ENCODE data around the gene PTPRT.

The PTPRT gene

DNA sequence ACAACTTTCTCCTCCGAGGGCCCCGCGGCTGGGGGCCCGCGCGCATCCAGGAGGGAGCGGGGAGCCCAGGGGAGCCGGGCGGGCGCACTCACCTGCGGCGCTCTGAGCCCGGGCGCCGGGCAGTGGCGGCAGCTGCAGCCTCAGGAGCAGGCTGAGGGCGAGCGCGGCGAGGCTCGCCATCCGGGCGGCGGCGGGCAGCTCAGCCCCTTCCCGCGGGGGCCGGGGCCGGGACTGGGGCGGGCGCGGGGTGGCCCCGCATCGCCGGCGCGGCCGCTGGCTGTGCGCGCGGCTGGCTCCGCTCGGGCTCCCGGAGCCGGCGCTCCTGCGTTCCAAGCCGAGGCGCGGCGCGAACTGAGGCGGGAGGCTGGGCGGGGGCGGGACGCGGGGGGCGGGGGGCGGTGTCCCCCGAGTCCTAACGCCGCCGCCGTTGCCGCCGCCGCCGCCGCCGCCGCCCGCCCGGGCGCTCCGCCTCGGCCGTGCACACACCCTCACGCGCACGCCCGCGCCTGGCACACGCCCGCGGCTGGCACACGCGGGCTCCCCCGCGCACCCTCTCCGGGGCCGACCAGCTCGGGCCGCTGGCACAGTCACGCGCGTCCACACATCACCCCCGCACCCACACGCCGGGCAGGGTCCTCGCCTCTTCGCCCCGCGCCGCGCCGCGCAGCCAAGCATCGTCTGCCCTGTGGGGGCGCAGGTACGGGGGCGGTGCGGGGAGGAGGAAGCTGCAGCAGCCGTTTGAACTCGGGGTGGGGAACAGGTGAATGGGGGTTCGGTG, at the start of gene PTPRT:
Gene PTPRT, minus strand, starts transcription at position 353 of the 778 bp plus-strand sequence. Its CDS starts 173 bp downstream, at position 180.
- no peak for DNase-seq

DNA sequence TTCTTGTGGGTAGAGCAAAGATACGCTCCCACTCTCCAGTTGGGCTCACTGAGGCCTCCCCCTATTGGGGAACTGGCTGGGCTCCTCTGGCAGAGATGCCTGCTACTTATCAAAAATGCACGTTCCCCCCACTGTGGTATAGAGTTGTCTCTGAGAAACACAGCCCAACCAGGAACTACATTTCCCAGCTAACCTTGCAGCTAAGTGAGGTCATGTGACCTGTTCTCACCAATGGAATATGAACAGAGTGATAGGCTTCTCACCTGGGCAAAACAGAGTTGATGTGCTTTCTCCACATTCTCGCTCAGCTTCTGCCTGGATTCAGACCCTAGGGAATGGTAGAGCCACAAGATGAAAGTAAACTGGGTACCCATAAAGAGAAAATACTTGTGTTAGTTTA, 49.1 kb upstream of the PTPRT start:
- DNase-seq = no peak

DNA sequence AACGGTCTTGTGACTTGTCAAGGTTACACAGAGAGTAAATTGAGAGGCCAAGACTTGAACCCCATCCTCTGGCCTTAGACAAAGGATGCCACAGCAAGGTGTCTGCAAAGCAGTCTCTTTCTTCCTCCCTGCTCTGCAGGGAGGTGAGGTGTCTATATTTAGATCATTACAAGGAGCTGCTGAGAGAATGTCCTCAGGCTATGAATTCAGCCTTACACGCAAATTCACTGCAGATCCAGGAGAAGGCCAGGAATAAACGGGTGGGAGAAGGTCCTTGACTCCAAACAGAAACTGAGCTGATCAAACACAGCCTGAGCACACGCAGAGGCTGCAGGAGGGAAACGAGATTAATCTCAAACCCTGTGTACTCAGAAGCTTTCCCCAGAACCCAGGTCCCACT, 48.6 kb upstream of the PTPRT start:
- no peak for DNase-seq

DNA sequence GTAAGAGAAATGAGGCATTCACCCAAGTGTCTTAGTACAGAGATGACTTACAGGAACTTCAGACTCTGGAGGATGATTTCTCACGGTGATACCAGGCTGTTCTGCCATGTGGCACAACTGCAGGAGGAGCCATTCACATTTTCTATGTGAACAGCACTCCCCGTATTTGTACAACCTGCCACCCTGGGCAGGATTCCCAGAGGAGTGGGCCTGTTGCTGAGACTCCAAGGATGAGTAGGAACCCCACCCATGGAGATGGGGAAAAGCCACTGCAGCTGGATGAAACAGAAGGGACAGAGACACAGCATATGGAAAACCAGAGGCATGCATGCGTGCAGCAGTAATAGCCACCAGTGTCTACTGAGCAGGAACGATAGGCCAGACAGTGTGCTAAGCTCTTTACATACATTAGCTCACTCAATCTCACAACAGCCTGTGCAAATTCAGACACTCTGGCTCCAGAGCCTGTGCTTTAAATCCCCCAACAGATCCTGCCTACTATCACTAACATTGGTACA, 48.0 kb upstream of the PTPRT start:
- no peak for DNase-seq

DNA sequence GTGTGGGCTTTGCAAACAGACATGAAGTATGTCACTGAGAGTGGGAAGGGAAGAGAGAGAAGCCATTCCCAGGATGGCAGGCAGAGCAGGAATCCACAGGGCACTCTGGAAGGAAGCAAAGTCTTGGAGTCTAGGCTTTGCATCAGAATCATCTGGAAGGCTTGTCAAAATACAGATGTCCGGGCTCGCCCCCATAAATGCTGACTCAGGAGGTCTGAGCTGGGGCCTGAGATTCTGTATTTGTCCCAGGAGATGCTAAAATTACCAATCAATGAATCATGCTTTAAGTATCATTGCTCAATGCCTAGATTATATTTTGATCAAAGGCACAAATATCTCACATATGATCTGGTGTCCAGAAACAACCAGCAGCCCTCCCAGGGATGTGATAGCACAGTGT, 46.3 kb upstream of the PTPRT start:
- DNase-seq = no peak

DNA sequence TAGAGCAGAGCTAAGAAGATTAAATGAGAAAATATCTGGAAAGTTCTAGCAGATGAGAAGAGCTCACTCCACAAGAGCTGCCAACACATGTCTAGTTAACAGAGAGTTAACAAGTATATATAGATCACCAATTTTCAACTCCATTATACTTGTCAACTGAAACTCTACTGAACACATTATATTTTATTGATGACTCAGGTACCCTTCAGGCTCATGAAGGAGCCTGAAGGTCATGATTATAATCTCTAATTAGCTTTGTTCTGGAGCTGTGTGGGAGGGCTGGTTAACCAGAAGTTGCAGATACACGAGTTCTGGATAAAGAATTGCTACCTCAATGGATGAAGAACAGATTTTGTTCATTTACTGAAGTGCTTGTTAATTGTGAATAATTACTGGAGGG, 42.1 kb upstream of the PTPRT start:
- no peak for DNase-seq

DNA sequence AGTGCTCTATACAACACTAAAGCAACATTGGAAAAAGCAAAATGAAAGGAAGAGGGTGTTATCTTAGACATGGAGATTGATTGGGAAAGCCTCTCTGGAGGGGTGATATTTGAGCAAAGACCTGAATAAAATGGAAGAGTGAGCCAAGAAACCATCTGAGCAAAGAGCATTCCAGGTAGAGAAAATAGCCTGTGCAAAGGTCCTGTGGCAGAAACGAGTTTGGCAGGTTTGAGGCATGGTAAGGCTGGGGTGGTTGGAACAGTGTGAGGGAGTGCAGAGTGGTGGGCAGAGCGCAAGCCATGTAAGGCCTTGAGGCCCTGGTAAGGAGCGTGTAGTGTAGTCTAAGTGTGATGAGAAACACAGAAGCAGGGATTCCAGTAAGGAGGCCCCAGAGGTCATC, 40.0 kb upstream of the PTPRT start:
- DNase-seq = no peak

DNA sequence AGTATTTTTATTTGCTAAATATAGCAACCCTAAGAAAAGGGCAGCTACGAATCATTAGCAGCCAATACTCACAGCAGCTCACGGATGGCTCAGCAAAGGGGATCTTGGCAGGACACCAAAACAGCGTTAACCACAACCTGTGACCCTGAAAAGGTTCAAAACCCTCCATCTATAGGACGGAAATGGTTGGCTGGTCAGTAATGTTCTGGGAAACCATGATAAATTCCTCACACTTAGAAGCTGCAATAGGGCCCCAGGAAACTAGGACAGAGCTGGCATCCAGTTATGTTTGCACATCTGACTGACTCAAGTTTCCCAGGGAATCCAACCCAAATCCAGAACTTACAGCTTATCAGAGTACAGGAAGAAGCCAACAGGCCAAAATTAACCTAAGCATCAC, 30.9 kb upstream of the PTPRT start:
- DNase-seq = no peak

DNA sequence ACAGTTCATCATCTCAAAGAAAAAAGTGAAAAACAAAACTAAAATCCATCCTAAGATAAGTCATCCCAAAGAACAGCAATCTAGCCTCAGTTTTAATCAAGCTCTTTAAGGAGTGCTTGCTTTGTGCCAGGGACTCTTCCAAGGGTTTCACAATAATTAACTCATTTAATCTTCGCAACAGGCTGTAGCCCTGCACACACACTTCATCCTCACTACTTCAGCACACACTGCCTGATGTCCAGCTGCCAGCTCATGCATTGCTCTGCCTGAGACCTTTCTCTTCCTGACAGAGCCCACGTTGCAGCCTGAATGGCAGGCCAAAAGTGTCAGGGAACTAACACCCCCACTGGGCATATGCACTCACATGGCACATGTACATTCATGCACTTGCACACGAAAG, 21.2 kb upstream of the PTPRT start:
- no peak for DNase-seq

DNA sequence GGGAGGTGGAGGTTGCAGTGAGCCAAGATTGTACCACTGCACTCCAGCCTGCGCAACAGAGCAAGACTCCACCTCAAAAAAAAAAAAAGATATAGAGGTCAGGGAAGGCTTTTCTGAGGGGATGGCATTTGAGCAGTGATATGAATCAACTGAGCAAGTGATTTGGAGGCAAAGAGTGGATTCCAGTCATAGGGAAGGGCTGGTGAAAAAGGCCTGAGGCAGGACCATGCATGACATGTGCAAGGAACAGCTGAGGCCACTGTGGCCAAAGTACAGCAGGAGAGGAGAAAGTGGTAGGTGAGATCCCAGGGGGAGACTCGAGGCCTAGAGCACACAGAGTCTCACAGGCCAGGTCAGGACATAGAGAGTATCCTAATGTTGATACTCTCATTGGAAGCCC, 20.1 kb upstream of the PTPRT start:
- DNase-seq = no peak

DNA sequence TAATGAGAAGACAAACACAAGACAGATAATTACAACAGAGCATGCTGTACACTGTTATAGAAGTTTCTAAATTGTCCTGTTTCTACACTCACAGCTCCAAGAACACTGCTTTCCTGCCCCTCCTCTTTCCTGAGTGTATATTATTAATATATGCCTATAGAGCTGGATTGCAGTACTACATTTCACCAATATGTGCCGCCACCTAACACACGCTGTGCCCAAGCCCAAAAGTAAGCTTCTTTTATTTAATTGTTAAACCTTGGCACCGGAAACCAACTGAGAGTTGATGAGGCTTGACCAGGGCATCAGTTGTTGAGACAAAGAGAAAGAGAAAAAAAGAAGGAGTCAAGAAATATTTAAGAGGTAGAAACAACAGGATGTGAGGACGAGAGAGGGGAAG, 16.0 kb upstream of the PTPRT start:
- DNase-seq = no peak

DNA sequence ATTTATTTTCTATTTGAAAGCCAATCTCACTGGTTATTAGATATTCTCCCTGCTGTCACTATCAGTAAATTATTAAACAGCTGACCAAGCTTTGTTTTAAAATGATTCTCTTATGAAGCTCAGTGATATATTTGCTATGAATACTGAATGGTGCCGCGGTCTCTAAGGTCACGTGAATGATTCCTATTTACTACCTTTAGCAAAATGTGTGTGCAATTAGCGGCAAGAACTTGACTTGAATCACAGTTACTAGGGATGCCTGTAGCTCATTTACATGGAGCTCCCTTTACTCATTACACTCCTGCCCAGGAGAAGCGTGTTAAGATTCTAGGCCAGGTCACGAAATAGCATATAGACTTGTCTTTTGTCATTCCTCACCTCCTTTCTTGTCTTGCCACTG, 12.4 kb upstream of the PTPRT start:
- DNase-seq = no peak

DNA sequence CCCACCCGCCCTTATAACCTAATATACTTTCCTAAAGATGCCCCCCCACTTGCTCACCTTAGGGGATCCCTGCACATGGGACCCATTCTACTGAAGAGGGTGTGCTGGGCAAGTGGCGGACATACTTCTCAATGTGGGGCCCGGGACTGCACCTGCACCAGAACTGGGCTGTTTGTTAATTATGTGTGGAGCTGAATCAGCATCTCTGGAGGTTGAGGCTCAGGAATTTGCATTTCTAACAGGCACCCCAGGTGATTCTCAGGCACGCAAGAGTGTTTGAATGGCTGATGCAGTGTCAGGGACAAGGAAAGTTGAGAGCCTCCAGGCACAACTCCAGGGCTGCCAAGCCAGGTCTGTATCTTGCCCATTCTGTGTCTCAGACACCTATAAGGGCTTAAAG, 8.9 kb upstream of the PTPRT start:
- no peak for DNase-seq

DNA sequence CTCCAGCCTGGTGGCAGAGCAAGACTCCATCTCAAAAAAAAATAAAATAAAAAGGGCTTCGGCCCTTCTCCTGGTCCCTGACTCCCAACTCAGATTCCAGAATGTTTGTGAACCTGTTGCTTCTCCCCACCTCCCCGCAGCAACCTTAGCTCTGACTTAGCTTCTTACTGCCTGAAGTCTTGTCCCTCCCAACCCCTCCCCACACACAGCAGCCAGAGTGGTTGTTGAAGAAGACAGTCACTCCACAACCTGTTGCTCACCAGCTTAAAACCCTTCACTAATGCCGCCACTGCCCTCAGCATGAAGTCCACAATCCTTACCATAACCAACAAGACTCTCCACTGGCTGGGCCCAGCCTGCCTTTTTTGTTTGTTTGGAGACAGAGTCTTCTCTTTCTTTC, 6.5 kb upstream of the PTPRT start:
- DNase-seq = no peak

DNA sequence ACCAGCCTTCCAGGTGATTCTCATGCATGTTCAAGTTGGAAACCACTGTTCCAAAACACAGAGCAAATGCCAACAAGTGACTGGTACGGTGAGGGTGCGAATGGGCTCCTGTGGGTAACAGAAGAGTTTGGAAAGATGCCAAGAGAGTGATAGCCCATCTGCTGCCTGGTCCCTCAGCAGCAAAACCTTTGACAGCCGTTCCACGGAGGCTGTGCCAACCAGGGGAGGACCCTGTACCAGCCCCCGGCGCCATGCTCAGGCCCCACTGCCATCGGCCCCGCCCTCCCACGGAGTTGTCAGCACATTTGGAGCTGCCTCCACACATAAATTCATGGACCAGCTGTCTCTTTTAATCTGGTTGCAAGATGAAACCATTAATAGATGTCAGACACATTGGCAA, 4.4 kb upstream of the PTPRT start:
- DNase-seq = no peak

DNA sequence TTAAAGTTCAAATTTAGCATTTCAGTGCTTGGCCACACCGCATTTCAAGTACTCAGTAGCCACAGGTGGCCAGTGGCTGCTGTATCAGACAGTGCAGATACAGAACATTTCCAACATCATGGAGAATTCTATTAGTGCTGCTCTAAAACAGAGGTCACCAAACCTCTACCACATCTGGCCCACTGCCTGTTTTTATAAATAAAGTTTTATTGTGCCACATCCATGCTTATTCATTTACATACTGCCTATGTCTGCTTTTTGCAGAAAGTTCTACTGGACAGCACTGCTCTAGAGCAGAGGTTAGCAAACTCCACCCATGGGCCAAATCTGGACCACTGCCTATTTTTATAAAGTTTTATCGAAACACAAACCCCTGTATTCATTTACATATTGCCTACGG, 3.7 kb upstream of the PTPRT start:
- DNase-seq = no peak

DNA sequence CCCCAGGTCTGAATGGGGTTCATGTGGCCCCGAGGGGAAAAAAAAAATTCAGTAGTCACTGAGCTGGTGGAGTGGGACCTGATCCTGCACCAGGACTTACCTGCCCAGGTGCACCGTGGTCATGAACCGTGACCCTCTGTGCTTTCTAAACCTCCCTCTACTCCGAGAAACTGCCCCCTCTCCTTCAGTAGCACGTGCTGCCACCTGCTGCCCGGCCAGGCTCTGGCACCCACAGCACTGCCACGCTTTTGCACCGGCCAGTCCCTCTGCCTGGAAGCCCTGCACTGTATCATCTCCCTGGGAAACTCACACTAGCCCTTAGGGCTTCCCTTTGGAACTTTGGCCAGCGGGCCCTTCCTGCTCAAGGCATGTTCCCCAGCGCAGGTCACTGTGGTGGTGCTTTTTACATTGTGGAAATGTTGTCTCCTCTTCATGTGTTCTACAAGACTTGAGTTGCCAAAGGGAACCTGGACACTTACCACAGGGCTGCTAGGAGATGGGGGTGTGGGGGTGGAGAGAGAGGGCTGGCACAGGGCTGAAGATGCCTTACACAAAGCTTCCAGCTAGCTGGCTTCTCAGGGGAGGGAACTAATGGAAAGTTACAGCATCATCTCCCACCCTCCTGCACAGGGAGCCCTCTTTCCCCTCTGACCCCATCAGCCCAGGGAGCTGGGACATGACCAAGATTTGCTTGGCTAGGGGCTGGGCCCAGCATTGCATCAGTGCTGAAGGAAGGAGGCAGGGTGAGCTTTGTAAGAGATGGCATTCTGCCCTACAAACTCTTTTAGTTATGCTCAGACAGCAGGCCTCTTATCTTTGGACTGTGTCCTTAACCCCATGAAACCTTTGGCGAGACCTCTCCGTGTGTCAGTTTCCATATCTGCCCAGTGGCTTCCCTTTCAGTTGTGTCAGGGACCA, 2.5 kb upstream of the PTPRT start:
- DNase-seq = peak; percentile 12 to 14

DNA sequence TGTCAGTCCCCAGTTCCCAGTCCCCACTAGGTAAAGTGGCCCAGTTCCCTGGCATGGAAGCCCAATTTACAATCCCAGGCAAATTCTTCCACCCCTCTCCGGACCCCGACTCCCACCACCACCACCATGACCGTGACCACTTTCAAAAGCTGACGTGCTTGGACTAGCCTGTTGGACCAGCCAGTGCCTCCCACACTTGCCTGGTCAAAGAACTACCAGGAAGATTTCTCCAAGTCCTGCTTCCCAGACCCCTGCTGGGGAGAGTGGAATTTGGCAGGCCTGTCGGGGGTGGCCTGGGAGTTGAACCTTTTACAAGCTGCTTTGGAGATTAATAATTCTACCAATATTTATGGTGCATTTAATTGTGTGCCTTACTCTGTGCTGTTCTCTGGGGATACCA, 1.4 kb upstream of the PTPRT start:
- DNase-seq = no peak

DNA sequence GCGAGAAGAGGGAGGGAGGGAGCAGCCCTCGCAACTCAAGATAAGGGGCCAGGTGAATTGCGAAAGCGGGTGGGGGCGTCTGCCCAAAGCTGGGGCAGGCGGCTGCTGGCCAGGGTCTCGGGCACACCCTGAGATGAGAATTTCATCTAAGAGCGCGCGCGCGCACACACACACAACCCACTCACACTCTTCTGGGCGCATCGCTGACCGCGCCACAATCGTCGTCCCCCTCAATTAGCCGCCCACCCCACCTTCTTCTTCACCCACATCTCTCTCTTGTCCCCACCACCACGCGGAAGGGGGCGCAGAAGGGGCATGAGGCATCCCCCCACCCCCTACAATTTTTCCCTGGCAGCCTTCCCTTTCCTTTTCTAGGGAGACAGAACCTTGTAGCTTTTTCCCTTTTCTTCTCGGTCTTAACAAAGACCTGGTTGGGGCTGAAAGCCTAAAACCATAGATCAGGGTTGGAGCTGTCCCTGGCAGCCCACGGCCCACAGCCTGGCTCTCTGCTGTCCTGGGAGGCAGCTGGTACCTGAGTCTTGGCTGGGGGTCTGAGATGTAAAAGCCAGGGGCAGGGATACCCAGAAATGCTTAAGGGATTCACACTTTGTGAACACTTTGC, 737 bp upstream of the PTPRT start:
- no peak for DNase-seq

DNA sequence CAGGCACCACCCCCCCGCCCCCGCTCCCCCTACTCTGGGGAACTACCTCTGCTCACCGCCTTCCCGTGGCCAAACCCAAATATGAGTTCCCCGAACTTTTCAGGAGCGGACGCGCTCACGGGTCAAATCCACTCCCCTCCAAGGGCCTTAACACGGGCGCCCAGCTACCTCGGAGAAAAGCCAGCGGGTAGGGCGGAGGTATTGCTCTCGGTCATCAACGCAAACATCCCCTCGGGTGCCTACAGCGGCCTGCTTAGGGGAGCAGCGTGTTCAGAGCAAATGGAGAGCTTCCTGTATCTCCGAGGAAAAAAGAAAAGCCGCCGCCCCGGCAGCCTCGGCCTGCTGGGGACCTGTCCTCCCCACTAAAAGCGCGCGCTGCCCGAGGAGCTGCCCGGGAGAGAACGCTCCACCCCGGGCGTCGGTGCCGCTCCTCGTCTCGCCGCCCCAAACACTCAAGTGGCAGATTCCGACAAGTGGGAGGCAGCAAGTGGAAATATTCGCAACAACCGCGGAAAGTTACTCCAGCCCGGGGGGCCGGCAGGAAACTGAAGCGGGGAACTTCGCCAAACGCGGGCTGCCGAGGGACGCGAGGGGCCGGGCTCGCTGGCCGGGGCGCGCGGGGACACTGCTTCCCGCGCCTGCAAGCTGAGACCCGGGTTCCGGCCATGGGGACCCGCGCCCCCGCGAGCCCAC, 699 bp downstream of the PTPRT start:
- no peak for DNase-seq

DNA sequence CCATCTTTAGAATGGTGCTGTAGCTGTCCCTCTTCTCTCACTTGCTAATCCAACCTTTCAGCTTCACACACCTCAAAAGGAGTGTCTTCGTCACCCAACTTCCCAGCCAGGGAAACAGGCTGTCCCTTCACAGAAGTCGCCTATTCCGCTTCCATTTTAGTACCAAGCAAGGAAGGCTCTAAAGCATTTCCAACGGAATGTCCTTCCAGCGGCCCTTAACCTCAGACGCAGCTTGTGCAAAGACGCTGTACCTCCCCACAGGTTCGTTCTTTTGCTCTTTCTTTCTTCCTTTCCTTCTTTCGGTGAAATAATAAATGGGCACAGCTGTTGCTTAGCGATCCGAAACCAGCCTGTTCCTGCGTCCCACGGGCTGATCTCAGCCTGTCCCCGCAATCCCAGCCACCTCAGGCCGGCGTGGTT, 1.5 kb downstream of the PTPRT start:
- no peak for DNase-seq

DNA sequence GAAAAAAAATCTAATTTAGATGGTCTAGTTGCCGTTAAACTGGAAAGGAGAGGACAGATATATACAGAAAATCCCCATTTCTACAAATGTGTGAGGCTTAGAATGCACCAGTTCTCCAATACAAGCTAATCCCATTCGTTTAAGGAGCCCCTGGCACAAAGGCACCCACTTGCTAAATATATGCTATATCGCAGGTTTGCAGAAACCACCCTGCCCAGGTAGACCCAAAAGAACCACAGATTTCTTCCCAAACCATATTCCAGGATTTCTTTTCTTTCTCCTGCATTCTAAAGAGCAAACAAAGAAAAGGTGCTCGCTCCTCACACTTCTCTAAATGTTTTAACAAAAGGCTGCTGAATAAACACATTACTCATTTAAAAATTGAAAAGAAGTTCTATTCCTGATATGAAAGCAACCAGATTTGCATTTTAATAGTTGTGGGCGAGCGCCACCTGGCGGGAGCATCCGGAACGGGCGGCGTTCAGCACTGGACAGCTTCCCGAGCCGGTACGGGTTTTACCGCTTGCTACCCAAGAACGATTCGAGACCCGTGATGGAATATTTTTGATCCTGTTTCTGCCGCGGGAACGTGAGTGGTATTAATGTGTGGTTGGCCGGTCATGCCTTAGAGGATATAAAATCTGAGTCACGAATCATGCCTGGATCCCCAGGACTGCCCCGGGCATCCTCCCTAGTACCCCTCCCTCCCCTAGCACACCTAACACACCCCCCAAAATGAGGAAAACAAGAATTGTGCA, 2.1 kb downstream of the PTPRT start:
- peak; percentile 52 to 66 for DNase-seq

Data from Kasumi-1 (cell line).